ENCODE measurements around the gene CLPTM1L. TPM values are rescaled to one million over a fixed set of nuclear protein-coding genes. Genes with fewer than 3 reads are reported as not detected.

CLPTM1L gene, protein sequence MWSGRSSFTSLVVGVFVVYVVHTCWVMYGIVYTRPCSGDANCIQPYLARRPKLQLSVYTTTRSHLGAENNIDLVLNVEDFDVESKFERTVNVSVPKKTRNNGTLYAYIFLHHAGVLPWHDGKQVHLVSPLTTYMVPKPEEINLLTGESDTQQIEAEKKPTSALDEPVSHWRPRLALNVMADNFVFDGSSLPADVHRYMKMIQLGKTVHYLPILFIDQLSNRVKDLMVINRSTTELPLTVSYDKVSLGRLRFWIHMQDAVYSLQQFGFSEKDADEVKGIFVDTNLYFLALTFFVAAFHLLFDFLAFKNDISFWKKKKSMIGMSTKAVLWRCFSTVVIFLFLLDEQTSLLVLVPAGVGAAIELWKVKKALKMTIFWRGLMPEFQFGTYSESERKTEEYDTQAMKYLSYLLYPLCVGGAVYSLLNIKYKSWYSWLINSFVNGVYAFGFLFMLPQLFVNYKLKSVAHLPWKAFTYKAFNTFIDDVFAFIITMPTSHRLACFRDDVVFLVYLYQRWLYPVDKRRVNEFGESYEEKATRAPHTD
- polyA plus RNA-seq (ENCODE audit: insufficient read length in 4 of 4) = 100 to 1,000 TPM in 3 of 4 donors, 10 to 100 TPM in 1; 71.9 to 133 (median 118) TPM

DNA sequence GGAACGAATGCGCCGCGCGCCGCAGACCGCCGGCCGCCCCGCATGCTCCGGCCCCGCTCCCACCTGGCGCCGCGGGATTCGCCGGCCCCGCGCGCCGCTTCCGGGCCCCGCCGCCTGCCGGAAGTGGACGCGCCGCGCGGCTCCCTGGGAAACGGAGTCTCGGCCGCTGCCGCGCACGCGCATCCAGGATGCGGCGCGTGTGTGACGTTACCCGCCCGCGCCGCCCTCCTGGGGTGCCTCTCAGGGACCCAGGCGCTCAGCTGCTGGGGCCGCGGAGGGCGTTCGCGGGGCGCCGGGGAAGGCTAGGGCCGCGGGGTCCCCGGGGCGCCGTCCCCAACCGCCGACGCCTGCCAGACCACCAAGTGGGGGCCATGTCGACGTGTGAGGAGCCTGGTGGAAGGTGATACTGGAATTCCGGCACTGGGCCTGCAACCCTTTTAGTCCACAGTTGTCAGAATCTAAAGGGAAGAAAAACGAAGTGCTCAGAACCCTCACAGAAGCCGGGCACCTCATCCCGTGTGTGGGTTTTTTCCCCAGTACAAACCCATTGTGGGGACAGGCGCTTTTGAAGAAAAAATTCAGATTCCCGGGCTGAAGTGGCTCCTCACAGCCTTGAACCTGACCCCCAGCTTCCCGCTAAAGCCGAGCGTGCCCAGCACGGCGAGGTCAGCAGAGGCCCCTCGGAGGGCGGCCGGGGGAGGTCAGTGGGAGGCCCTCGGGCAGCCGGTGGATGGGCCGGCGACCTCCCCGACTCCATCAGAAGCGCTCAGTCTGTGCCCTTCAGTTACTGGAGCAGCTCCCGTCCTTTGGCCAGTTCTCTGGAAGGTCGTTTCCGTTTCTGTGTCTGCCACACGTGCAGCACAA, at the start of gene CLPTM1L:
Gene CLPTM1L (minus strand): TSS at position 125 of the 864 bp plus-strand sequence. CDS start 258 bp downstream, outside the sequence.
- DNase-seq (ENCODE audit: low read depth in 4 of 4, low spot score in 3 of 4) = peak; percentile 62 to 82 (median 77)

DNA sequence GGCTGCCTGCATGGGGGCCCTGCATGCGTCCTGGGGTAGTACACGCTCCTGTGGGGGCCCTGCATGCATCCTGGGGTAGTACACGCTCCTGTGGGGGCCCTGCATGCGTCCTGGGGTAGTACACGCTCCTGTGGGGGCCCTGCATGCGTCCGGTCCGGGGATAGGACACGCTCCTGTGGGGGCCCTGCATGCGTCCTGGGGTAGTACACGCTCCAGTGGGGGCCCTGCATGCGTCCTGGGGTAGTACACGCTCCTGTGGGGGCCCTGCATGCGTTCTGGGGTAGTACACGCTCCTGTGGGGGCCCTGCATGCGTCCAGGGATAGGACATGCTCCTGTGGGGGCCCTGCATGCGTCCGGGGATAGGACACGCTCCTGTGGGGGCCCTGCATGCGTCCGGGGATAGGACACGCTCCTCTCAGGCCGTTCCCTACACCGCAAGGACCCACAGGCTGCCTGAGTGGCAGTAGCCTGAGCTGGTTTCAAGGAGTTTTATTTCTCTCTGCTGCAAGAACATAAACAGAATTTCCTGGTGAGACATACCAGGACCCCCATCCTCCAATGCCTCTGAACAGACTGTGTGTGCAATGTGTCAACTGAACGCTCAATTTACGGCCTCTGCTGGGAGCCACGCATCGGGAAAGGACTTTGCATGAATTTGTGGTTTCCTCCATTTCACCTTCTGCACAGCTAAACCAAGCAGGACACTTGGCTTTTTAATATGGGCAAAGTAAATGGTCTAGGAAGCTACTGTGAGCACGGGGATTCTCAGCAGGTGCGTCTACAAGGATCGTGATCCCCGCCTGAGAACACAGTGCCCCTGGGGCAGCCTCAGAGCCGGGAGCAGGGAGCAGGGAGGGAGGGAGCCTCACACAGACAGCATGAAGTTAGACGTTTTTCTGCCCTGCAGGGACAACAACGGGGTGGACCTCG, 48.9 kb upstream of the CLPTM1L start:
- DNase-seq (ENCODE audit: low read depth in 4 of 4, low spot score in 3 of 4) = no peak

DNA sequence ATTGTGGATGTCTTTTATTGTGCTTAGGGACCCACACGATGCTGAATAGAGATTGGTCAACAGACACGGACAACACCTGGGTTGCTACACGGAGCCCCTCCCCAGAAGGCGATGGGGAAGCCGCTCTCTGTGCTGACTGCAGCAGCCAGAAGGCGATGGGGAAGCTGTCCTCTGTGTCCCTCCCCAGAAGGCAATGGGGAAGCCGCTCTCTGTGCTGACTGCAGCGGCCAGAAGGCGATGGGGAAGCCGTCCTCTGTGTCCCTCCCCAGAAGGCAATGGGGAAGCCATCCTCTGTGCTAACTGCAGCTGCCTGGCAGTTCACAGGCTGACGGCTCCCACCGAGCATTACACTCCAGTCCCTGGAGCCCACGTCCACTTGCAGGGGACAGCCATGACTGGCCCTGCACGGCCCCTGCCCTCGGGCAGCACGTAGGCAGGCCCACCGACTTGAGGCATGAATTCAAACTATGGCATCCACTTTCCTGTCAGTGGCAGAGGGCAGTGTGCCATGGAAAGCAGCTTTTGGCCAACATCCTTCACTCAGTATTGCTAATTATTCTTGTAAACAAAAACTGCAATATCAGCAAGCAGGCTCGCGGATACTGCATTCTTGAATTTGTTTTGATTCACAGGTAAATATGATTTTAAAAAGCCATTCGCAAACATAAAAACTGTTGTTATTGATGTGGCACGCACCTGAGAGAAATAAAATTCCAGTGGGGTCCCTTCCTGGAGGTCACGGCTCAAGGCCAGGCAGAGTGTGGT, 48.1 kb upstream of the CLPTM1L start:
- DNase-seq (ENCODE audit: low read depth in 4 of 4, low spot score in 3 of 4) = no peak

DNA sequence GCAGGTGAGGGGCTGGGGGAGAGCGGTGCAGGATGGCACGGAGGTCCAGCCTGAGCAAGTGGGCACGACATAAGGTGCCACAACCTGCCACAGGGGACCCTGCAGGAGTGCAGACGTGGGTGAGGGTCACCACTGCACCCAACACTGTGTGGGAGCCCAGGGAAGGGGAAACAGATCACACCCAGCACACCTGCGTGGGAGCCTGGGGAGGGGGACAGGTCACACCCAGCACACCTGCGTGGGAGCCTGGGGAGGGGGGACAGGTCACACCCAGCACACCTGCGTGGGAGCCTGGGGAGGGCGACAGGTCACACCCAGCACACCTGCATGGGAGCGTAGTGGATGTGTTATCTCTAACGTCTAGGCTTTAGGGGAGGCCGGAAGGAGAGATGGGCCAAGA, 47.4 kb upstream of the CLPTM1L start:
- no peak for DNase-seq (ENCODE audit: low read depth in 4 of 4, low spot score in 3 of 4)

DNA sequence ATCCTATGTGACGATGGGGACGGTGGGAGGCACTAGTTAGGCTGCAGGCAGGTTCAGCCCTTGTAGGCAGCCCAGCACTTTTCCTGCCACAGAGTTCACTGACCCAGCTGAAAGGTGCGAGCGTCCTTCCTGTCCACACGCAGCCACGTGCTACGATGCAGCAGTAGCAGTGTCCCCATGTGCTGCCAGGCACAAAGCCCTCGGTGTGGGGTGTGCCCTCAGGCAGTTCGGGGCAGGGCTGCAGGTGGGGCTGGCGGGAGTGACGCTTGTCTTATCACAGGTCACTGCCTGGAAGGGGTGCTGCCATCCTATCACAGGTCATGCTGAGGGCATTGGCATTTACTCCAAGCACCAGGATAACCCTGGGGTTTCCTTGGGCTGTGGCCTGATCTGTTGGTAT, 46.8 kb upstream of the CLPTM1L start:
- no peak for DNase-seq (ENCODE audit: low read depth in 4 of 4, low spot score in 3 of 4)

DNA sequence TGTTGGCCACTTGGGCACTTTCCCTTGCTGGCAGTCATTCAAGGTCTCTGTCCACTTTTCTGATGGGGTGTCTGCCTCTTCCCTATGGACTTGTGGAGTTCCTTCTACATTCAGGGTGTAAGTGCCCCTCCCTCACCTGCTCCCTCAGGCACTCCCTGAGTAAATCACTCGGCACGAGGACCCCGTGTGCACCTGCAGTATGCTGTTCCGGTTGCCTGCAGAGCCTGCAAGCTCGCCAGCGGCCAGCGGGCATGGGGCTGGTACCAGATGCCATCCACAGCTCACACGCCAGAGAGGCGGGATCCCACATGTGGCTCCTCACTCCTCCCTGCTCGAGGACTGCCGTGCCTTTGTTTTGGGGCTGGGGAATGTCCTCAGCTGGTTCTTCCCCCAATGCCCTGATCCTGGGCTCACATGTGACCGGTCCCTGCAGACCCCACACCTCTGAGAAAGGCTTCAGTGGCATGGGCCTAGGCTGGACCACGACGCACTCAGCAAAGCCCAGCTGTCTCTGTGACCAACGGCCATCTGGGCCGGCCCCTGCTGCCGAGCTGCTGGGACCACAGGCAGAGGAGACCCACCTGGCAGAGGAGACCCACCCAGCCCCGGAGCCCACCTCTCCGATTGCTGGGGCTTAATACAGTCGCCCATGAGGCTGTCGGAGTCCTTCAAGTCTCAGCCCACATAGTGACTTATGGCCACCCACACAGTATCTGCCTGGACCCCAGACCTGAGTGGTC, 46.1 kb upstream of the CLPTM1L start:
- DNase-seq (ENCODE audit: low read depth in 4 of 4, low spot score in 3 of 4) = no peak

DNA sequence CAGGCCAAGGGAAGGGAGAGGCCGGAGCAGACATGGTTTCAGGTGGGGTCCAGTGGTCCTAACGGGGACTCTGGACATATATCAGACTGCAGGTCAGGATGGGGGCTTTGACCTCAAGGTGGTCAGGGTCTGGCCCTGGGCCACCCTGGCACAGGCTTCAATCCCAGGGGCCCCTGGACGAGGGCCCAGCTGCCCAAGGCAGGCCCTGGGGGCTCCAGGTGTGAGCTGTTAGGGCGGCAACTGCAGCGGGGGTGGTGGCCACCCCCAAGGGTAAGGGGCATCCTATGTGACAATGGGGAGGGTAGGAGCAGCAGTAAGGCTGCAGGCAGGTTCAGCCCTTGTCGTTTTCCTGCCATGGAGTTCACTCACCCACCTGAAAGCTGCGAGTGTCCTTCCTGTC, 45.4 kb upstream of the CLPTM1L start:
- DNase-seq (ENCODE audit: low read depth in 4 of 4, low spot score in 3 of 4) = no peak

DNA sequence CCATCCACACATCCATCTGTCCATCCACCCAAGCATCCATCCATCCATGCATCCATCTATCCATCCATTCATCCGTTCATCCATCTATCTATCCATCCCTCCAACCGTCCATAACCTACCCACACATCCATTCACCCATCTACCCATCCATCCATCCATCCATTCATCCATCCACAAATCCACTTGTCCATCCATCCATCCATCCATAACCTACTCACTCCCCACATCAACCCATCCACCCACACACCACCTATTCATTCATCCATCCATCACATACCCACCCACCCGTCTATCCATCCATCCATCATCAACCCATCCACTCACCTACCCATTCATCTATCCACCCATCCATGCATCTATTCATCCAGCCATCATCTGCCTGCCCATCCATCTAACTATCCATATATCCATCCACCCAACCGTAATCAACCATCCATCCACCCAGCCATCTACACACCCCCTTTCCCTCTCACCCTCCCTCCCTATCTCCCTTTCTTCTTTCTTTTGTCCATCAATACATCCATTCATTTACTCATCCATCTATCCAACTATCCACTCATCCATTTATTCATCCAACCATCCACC, 43.6 kb upstream of the CLPTM1L start:
- no peak for DNase-seq (ENCODE audit: low read depth in 4 of 4, low spot score in 3 of 4)

DNA sequence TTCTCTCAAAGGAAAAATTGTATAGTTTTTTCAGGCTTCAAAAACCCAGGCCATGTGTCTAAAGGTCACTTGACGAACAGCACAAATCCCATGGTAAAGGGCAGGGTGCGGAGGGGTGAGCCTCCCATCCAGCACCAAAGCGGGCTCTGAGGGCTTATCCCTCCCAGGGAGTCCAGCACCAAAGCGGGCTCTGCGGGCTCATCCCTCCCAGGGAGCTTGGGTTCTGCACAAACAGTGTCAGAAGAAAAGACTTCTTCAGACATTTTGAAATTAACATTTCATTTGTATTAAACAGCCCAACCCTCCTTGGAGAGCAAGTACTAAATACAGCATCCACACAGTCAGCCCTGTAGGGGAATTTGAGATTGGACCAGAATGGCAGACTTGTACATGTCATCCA, 43.0 kb upstream of the CLPTM1L start:
- DNase-seq (ENCODE audit: low read depth in 4 of 4, low spot score in 3 of 4) = no peak

DNA sequence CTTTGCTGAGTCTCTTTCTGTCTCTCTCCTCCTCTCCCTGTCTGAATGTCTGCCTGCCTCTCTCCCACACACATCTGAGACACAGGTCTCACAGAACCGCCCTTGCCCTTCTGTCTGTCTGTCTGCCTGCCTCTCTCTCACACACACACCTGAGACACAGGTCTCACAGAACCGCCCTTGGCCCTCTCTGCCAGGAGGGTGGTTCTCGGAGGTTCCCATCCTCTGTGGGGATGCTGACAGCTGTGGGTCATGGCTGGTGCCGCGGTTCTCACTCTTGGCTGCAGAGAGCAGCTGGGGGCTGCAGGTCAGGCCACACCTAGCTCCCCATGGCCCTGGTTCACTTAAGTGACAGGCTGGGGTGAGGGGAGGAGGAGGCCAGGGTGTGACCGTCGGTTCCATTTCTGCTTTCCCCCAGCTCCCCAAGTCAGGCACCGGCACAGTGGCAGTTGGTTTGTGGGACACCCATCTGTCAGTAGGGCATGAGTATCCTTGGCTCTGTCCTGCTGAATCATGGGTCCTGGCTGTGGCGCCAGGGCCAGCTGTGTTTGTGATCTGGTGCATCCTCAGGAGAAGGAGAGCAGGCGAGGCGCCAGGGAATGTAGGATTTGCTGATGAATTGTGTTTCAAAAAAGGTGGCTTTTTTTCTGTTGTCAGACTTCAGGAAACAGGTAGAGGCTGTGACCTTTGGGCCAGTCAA, 42.3 kb upstream of the CLPTM1L start:
- no peak for DNase-seq (ENCODE audit: low read depth in 4 of 4, low spot score in 3 of 4)

DNA sequence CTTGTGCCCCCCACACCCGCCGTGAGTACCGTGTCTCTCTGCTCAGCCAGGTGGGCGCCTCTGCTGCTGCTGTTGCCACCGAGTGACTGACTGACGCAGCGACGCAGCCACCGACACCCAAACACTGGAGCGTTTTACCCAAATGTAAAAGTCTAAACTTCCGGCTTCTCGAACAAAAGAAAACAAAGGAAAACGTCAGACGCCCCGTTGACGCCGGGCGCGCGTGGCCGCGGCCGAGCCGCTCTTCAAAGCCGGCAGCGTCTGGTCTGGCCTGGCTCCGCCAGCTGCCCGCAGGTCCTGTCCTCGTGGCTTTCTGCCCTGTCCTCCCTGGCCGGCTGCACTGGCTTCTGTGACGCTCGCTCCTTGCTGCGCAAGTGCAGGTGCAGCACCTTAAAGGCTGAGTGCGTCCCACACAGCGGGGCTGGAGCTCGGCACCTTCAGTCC, 41.4 kb upstream of the CLPTM1L start:
- DNase-seq (ENCODE audit: low read depth in 4 of 4, low spot score in 3 of 4) = peak in 1 of 4 donors; percentile 7

DNA sequence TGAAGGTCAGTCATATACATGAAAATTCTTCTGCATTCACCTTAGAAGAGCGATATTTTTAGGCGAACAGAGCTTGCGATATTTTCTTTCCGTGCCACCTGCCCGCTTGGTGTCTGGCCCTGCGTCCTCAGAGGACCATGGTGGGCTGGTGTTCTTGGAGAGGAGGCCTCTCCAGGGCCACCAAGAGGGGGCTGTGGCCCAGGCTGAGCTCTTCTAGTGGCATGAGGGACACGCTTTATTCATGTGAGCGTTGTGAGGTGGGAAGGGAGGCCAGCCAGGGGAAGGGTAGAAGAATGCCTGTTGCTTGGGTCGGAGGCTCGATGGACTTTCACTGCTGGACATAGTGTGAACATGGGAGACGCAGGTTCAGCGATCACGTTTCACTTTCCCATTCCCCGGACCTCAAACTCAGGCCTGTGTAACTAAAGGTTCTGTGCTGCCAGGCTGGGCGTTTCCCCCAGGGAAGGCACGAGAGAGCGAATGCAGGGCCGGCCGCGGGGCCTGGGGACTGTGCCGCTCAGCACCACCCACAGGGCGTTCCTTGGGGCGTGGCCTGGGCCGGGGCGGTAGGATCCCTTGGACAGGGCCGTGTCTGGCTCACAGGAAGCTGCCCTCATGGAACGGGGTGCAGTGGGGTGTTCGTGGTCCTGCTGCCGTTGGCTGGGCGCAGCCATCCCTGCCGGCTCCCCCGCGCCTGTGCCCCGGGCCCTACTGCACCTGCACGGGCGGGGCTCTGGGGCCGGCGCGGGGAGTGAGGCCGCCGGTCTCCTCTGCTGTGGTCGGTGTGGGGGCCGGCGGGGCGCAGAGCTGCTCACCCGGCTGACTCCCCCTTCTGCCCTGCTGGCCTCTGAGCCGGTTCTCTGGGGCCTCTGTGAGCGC, 40.7 kb upstream of the CLPTM1L start:
- peak in 1 of 4 donors; percentile 27 for DNase-seq (ENCODE audit: low read depth in 4 of 4, low spot score in 3 of 4)

DNA sequence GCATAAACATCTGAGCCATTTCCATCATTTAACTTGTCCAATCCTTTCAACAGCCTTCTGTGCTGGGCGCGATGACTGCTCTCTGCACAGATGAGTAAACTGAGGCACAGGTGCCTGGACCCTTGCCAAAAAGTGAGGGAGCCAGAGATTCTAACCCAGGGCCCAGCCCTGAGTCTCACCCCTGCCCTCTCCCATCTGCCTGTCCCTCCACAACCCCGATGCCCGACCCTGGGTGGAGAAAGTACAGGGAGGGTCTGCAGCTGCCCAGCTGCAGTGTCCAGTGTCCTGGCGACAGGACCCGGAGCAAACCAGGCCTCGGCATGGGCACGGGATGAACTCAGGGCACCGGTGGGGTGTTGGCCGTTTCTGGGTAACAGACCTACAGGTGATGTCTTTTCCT, 39.6 kb upstream of the CLPTM1L start:
- no peak for DNase-seq (ENCODE audit: low read depth in 4 of 4, low spot score in 3 of 4)

DNA sequence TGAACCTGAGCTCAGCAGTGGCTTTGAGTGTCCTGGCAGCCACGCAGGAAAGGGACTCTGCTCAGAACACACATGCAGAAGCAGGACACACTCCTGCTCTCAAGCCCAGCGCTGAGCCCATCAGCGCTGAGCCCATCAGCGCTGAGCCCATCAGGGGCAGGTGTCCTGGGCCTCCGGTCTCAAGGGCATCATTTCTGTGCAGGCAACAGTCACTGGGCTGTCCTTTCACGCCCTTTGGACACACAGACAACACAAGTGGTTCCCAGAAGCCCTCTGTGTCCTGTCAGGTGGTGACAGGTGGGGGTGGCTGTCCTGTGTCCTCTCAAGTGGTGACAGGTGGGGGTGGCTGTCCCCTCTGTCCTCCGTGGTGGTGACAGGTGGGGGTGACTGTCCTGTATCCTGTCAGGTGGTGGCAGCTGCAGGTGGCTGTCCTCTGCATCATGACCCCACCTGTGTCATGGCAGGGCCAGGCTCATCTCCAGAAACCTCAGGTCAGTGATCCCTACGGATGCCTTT, 39.0 kb upstream of the CLPTM1L start:
- DNase-seq (ENCODE audit: low read depth in 4 of 4, low spot score in 3 of 4) = no peak

DNA sequence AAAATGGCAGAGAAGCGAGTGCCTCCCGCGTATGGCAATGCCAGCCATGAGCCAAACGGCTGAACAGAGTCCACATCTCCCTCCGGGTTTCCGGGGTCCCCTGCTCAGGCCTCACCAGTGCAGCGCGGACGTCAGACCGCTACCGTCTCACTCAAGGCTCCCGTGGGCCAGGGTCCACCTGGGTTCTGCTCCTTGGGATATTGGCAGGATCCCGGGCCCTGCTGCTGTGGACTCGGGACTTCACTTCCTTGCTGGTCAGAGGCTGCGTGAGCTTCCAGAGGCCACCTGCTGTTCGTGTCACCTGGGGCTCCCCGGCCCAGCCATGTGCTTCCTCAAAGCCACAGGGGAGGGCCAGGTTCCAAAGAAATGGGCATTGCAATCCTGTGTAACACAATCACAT, 38.4 kb upstream of the CLPTM1L start:
- no peak for DNase-seq (ENCODE audit: low read depth in 4 of 4, low spot score in 3 of 4)

DNA sequence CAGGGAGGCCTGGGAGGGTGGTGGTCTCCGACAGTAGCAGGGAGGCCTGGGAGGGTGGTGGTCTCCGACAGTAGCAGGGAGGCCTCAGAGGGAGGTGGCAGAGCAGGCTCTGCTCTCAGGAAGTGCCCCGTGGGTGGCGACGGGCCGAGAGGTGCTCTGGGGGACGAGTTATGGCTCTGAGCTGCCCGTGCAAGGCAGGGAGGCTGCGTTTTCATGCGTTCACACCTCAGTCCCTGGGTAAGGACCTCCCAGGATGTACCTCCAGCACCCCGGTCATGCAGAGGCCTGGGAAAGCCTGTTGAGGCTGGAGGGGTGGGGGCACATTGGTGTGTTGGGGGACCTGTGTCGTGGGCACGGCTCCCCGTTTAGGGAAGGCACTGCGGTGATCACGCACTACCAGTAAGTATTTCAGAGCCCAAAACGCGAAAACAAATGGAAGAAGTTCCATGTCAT, 37.4 kb upstream of the CLPTM1L start:
- DNase-seq (ENCODE audit: low read depth in 4 of 4, low spot score in 3 of 4) = no peak

All from left renal pelvis (tissue), 4 donors.